OCI-LY7 (cell line): ENCODE measurements around the gene TRMT44.

Experiments
- EZH2phosphoT487 ChIP-seq: fragments of 200-600 bp; sonication (generic); IDR thresholded peaks from 2 replicates; pipeline ENCODE4 v1.6.1; 2018; ENCODE audit warnings: low read depth, borderline replicate concordance, mild to moderate bottlenecking, mixed run types, antibody characterized with exemption, low read length, moderate library complexity, mixed read lengths
- TF ChIP-seq, protein P1 (sequence below): fragments of 200-600 bp; sonication (generic); conservative IDR thresholded peaks from 2 replicates; pipeline ENCODE4 v1.5.1; 2014; ENCODE audit warnings: mild to moderate bottlenecking, antibody characterized with exemption, low read length, moderate library complexity, mixed read lengths

DNA sequence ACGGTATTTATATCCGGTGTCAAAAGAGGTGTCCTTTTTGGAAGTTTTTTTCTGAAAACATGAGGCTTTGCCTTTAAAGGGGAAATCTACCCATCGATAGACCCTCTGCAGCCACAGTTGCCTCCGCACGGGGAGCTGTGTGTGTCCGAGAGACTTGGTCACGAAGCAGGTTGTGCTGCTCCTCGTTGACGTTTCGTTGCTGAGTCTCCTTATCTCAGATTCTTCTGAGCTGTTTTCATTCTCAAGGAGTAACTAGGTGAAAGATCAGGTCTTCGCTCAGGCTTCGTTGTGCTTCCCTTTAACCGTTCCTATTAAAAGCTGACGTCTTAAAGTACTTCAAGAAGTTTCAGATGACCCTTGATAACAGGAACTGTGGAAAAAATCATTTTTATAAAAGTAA is 23.8 kb downstream of the TRMT44 start:
- TF ChIP-seq, protein P1, sequence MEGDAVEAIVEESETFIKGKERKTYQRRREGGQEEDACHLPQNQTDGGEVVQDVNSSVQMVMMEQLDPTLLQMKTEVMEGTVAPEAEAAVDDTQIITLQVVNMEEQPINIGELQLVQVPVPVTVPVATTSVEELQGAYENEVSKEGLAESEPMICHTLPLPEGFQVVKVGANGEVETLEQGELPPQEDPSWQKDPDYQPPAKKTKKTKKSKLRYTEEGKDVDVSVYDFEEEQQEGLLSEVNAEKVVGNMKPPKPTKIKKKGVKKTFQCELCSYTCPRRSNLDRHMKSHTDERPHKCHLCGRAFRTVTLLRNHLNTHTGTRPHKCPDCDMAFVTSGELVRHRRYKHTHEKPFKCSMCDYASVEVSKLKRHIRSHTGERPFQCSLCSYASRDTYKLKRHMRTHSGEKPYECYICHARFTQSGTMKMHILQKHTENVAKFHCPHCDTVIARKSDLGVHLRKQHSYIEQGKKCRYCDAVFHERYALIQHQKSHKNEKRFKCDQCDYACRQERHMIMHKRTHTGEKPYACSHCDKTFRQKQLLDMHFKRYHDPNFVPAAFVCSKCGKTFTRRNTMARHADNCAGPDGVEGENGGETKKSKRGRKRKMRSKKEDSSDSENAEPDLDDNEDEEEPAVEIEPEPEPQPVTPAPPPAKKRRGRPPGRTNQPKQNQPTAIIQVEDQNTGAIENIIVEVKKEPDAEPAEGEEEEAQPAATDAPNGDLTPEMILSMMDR = no peak
- TF ChIP-seq EZH2phosphoT487 = no peak
